Gastroesophageal sphincter (tissue), 4 donors: Measurements from ENCODE around the gene MPRIP. TPM values are rescaled to one million over a fixed set of nuclear protein-coding genes. Genes with fewer than 3 reads are reported as not detected.

ENCODE experiments used
- ATAC-seq: fragments of 150-250 bp; one replicate; pipeline ENCODE4 v1.9.1; 2016; ENCODE audit warnings: mild to moderate bottlenecking, moderate library complexity
- H3K27ac ChIP-seq, 4 donors: fragments of 200-600 bp; sonication (generic) in 3 of 4; 1 replicate in 3 of 4; 2 replicates in 1 of 4; pipeline ENCODE4 v1.5.1; 2016 to 2019
- H3K27me3 ChIP-seq: fragments of 200-600 bp; sonication (generic); one replicate; pipeline ENCODE4 v1.5.1; 2019
- H3K36me3 ChIP-seq, 2 donors: fragments of 200-600 bp; sonication (generic); one replicate each; pipeline ENCODE4 v1.5.1; 2019; ENCODE audit warnings: control low read depth in 1 of 2
- H3K4me1 ChIP-seq, 3 donors: fragments of 200-600 bp; sonication (generic); 1 replicate in 2 of 3; 2 replicates in 1 of 3; pipeline ENCODE4 v1.5.1; 2016 to 2019; ENCODE audit warnings: control low read depth in 2 of 3
- H3K4me3 ChIP-seq, 2 donors: fragments of 200-600 bp; sonication (generic); one replicate each; pipeline ENCODE4 v1.5.1; 2019; ENCODE audit warnings: mild to moderate bottlenecking in 1 of 2, moderate library complexity in 1 of 2
- H3K9me3 ChIP-seq, 3 donors: fragments of 200-600 bp; sonication (generic); one replicate each; pipeline ENCODE4 v1.5.1; 2017 to 2019; ENCODE audit warnings: control low read depth in 2 of 3
- EP300 ChIP-seq: sonication (generic); formaldehyde crosslinking; IDR thresholded peaks from one replicate; pipeline ENCODE4 v1.6.1; 2017; ENCODE audit warnings: antibody characterized with exemption, mild to moderate bottlenecking
- POLR2A ChIP-seq, 2 donors: fragments of 450-650 bp; IDR thresholded peaks; one replicate each; pipeline ENCODE4 v1.6.1; 2017; ENCODE audit warnings: antibody characterized with exemption in 2 of 2, mild to moderate bottlenecking in 2 of 2, moderate library complexity in 1 of 2
- POLR2AphosphoS5 ChIP-seq: sonication (generic); formaldehyde crosslinking; IDR thresholded peaks from one replicate; pipeline ENCODE4 v1.6.1; 2017; ENCODE audit warnings: antibody characterized with exemption
- WGBS, 2 donors: methylation state at CpG; one replicate each; pipeline ENCODE4 v1.1.5; 2018; ENCODE audit warnings: low coverage in 1 of 2; 5-methylcytosine and 5-hydroxymethylcytosine counted together
- total RNA-seq, 4 donors: library from RNA; depleted of rRNA; stranded (reverse); fragments of >200 nt; gene quantifications; one replicate each; pipeline ENCODE4 v1.1.0, GENCODE V29; 2016
- TF ChIP-seq, protein P1 (sequence below), 4 experiments: fragments of 200-600 bp in 2 of 4; fragments of 450-650 bp in 2 of 4; sonication (generic) in 1 of 4; IDR thresholded peaks; one replicate each; pipeline ENCODE4 v1.5.1; 2017 to 2019; ENCODE audit warnings: antibody characterized with exemption in 4 of 4, mild to moderate bottlenecking in 2 of 4, moderate library complexity in 2 of 4

The MPRIP gene
- total RNA-seq, 4 donors from 2014 or later, result 113 to 233 (median 155) TPM

DNA sequence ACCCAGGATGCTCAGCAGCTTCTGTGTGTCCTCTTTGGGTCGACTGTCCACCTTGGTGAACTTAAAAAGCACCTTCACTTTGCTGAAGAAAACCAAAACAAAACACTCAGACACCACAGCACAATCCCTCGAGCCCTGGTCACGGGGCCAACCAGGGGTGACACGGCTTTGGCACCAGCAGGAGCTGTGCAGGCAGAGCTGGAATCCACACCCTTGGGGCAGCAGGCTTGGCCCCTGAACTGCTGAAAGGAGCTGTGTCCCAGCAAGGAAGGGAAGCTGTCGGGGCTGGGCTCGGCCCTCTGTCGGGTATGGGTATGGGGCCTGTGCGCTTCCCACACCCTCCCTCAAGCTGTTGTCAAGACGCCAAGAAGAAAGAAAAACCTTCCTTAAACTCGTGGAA is 171.5 kb downstream of the MPRIP start:
- H3K4me3 ChIP-seq, result no peak overlapping the region
- no peaks in the 10 kb centered on the region for H3K4me1 ChIP-seq
- H3K9me3 ChIP-seq, result no peaks in the 10 kb centered on the region
- no peaks in the 10 kb centered on the region for H3K27me3 ChIP-seq
- ATAC-seq, result no peak
- H3K36me3 ChIP-seq, result peaks cover 0 to 86% of the 10 kb centered on the region in 2 donors
- TF ChIP-seq POLR2A (IDR thresholded peaks at IDR 0.05), result no peak
- TF ChIP-seq, protein P1, sequence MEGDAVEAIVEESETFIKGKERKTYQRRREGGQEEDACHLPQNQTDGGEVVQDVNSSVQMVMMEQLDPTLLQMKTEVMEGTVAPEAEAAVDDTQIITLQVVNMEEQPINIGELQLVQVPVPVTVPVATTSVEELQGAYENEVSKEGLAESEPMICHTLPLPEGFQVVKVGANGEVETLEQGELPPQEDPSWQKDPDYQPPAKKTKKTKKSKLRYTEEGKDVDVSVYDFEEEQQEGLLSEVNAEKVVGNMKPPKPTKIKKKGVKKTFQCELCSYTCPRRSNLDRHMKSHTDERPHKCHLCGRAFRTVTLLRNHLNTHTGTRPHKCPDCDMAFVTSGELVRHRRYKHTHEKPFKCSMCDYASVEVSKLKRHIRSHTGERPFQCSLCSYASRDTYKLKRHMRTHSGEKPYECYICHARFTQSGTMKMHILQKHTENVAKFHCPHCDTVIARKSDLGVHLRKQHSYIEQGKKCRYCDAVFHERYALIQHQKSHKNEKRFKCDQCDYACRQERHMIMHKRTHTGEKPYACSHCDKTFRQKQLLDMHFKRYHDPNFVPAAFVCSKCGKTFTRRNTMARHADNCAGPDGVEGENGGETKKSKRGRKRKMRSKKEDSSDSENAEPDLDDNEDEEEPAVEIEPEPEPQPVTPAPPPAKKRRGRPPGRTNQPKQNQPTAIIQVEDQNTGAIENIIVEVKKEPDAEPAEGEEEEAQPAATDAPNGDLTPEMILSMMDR (IDR thresholded peaks at IDR 0.05), result no peak
- no peak for TF ChIP-seq EP300
- TF ChIP-seq POLR2AphosphoS5, result no peak
- H3K27ac ChIP-seq, result peak overlapping the region in 1 of 4 donors; percentile 31
- 50 to 65% methylated on average over 2 to 3 of the region's 10 CpGs for WGBS, 2 donors

DNA sequence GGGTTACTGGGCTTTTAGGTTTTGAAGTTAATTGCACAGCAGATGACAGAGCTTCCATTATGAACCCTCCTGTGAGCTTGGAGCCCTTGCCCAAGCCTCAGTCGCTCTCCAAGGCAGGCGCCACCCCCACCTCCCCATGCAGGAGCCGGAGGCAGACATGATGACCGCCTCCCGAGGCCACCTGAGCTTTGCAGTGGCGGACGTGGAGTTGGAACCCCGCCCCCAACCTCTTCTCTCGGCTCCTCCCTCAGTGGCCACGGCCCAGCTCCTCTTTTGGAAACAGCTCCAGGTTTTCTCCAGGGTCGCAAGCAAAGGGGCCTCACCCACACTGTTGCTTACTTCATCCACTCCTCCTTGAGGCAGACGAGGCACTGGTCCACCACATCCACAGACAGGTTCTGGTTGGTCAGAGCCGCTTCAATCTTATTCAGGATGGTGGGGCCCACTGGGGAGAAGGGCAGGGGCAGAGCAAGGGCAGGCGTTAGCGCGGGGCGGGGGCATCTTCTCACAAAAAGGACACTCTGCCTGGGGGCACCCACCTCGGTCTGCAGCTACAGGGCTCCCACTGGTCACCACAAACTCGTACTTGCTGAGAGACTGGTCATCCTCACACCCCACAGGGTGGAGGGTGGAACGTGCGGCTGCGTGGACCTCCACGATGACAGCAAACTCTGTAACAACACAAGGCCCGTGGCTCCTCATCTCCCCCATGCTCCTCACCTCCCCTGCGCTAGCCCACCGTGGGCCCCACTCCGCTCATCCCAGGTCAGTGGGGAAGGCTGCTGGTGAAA is 172.6 kb downstream of the MPRIP start:
- Histone ChIP-seq H3K27ac (peak overlapping the region in 1 of 4 donors; percentile 31), H3K4me3 (no peak overlapping the region), H3K36me3 (peaks cover 0 to 96% of the 10 kb centered on the region in 2 donors), H3K9me3 (no peaks in the 10 kb centered on the region), H3K27me3 (no peaks in the 10 kb centered on the region), H3K4me1 (no peaks in the 10 kb centered on the region)
- ATAC-seq, result no peak
- WGBS, 2 donors, result 67 to 77% methylated on average over 3 to 11 of the region's 27 CpGs
- no peak for TF ChIP-seq EP300
- TF ChIP-seq POLR2AphosphoS5, result no peak
- TF ChIP-seq, protein P1 (IDR thresholded peaks at IDR 0.05), result no peak
- no peak for TF ChIP-seq POLR2A (IDR thresholded peaks at IDR 0.05)

DNA sequence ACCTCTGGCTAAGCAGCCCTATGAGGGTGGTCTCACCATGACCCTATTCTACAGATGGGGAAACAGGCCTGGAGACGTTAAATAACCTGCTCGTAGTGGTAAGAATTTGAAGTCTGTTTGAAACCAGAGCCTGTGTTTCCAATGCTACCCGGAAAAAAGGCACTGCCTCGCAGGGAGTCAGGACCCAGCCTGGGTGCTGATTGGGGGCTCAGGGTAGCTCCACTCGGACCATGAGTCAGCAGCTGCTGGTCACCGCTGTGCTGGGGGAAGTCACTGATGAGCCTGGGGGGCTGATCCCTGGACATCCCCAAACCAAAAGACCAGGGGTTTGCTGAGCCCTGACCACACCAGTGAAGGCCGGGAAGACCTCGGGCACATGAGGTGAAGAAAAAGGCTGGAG is 173.3 kb downstream of the MPRIP start:
- H3K36me3 ChIP-seq, result peaks cover 0 to 98% of the 10 kb centered on the region in 2 donors
- WGBS, 2 donors, result 70 to 92% methylated on average over 2 to 5 of the region's 8 CpGs
- no peak overlapping the region for H3K27ac ChIP-seq
- ATAC-seq, result no peak
- H3K4me1 ChIP-seq, result no peaks in the 10 kb centered on the region
- no peaks in the 10 kb centered on the region for H3K9me3 ChIP-seq
- TF ChIP-seq POLR2A (IDR thresholded peaks at IDR 0.05) (no peak), EP300 (no peak), POLR2AphosphoS5 (no peak)
- TF ChIP-seq, protein P1 (IDR thresholded peaks at IDR 0.05), result no peak
- no peaks in the 10 kb centered on the region for H3K27me3 ChIP-seq
- H3K4me3 ChIP-seq, result no peak overlapping the region

DNA sequence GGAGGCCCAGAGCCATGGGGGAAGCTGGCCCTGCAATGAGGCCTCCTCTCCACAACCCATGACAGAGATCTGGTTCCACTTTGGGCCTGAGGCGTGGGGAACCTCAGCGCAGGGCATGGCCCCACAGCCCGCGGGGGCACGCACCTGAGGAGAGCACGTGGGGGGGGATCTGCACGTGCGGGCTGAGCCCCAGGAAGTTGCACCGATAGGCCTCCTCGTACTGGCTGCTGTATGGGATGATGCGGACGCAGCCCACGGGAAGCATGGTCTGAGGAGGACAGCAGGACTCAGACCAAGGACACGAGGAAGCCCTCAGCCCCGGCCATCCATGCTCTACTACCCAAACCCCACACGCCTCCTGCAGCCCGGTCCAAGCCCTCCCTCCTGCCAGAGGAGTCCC is 174.0 kb downstream of the MPRIP start:
- Histone ChIP-seq H3K4me3 (no peak overlapping the region), H3K4me1 (no peaks in the 10 kb centered on the region), H3K27ac (no peak overlapping the region), H3K36me3 (peaks cover 0 to 98% of the 10 kb centered on the region in 2 donors), H3K27me3 (no peaks in the 10 kb centered on the region), H3K9me3 (no peaks in the 10 kb centered on the region)
- ATAC-seq, result no peak
- 80% methylated on average over 3 of the region's 17 CpGs; no CpG with 5 or more reads in 1 of the 2 donors for WGBS, 2 donors
- TF ChIP-seq, protein P1 (IDR thresholded peaks at IDR 0.05), result no peak
- TF ChIP-seq POLR2A (IDR thresholded peaks at IDR 0.05), result no peak
- TF ChIP-seq EP300, result no peak
- no peak for TF ChIP-seq POLR2AphosphoS5

DNA sequence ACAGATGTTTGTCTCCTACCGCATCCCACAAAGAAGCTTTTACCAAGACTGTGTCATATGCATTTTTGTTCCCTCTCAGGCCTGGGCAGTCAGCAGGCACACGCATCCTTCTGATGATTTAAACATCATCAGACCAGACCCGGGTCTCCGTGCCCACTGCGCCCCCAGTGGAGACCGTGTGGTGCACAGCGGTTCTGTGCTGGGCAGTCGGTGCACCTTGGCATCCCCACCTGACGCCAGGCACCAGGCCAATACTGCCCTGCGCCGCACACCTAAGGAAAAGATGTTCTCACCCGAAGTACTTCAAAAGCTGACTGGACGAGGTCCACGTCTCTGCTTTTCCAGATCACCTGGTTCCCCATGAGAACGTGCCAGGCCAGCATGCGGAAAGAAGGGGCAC is 174.5 kb downstream of the MPRIP start:
- Histone ChIP-seq H3K4me3 (no peak overlapping the region), H3K36me3 (peaks cover 0 to 98% of the 10 kb centered on the region in 2 donors), H3K9me3 (no peaks in the 10 kb centered on the region), H3K4me1 (no peaks in the 10 kb centered on the region), H3K27ac (no peak overlapping the region), H3K27me3 (no peaks in the 10 kb centered on the region)
- no peak for TF ChIP-seq POLR2A (IDR thresholded peaks at IDR 0.05)
- TF ChIP-seq, protein P1 (IDR thresholded peaks at IDR 0.05), result no peak
- no peak for TF ChIP-seq POLR2AphosphoS5
- TF ChIP-seq EP300, result no peak
- no peak for ATAC-seq
- WGBS, 2 donors, result 93 to 97% methylated on average over 5 to 9 of the region's 16 CpGs
